MCF 10A (cell line): Measurements from ENCODE around the gene GNG7. TPM values are rescaled to one million over a fixed set of nuclear protein-coding genes. Genes with fewer than 3 reads are reported as not detected.

ENCODE experiments used
- BruUV-seq: library from RNA; stranded (reverse); fragments of 400-500 nt; replicated peaks from 2 replicates; lab custom pipeline; 2021; lab: Mats Ljungman, UMichigan
- CTCF ChIA-PET: fragments of 300-600 bp; sonication (Branson Sonifier 250); formaldehyde crosslinking; extraction: SDS; loops from one replicate; lab custom pipeline; 2021; ENCODE audit warnings: antibody characterized with exemption, inconsistent platforms; lab: Yijun Ruan, JAX
- POLR2A ChIA-PET: fragments of 300-600, 350-650 bp; sonication (Branson Sonifier 250); formaldehyde crosslinking; extraction: SDS; loops from one replicate; lab custom pipeline; 2020; ENCODE audit warnings: antibody characterized with exemption, inconsistent platforms; lab: Yijun Ruan, JAX
- DNase-seq: peaks from one replicate; pipeline ENCODE4 v3.0.0-alpha.2; 2018; ENCODE audit not compliant: unreplicated experiment
- H3K27ac Mint-ChIP-seq: one replicate; pipeline ENCODE4 v1.8.0; 2022; ENCODE audit warnings: mild to moderate bottlenecking, low read depth, mixed read lengths; ENCODE audit not compliant: unreplicated experiment
- H3K27me3 Mint-ChIP-seq: one replicate; pipeline ENCODE4 v1.8.0; 2022; ENCODE audit warnings: mixed read lengths; ENCODE audit not compliant: insufficient read depth, unreplicated experiment
- H3K36me3 Mint-ChIP-seq: one replicate; pipeline ENCODE4 v1.8.0; 2022; ENCODE audit warnings: mild to moderate bottlenecking, moderate library complexity, mixed read lengths; ENCODE audit not compliant: insufficient read depth, unreplicated experiment
- H3K4me1 Mint-ChIP-seq: one replicate; pipeline ENCODE4 v1.8.0; 2022; ENCODE audit warnings: mixed read lengths; ENCODE audit not compliant: insufficient read depth, unreplicated experiment
- H3K4me3 Mint-ChIP-seq: one replicate; pipeline ENCODE4 v1.8.0; 2022; ENCODE audit warnings: mild to moderate bottlenecking, moderate library complexity, mixed read lengths; ENCODE audit not compliant: unreplicated experiment
- H3K9me3 Mint-ChIP-seq: one replicate; pipeline ENCODE4 v1.8.0; 2022; ENCODE audit warnings: mixed read lengths; ENCODE audit not compliant: unreplicated experiment
- CTCF ChIP-seq: fragments of 200-600 bp; IDR thresholded peaks from one replicate; pipeline ENCODE4 v1.8.0; 2022; ENCODE audit warnings: antibody characterized with exemption, mild to moderate bottlenecking; ENCODE audit not compliant: unreplicated experiment
- intact Hi-C: fragments of 100-400 bp; cut with micrococcal nuclease; formaldehyde crosslinking; loops from 2 replicates; pipeline ENCODE4 v1.14.1; 2022
- total RNA-seq: library from RNA; stranded (reverse); gene quantifications from 2 replicates; pipeline ENCODE4 v1.2.3, GENCODE V29; 2022

The GNG7 gene
- total RNA-seq, 1 experiment from 2014 or later = 0.51 TPM

- ChIA-PET CTCF (interaction anchor here (0.6 to 1.1 kb wide), 3 partner anchors 15 to 258 kb away, joined by 3 to 4 read pairs (median 3); no protein-coding TSS in a partner anchor), POLR2A (interaction anchor here (0.6 to 0.8 kb wide), 2 partner anchors 407 to 563 kb away, joined by 3 read pairs; no protein-coding TSS in a partner anchor)
- no peak overlapping the region for H3K4me3 Mint-ChIP-seq
- H3K27ac Mint-ChIP-seq = no peak overlapping the region
- H3K36me3 Mint-ChIP-seq = no peaks in the 10 kb centered on the region
- no peak for TF ChIP-seq CTCF
- no TSS peak for BruUV-seq
- intact Hi-C loops = no loop called here
- DNase-seq = no peak
- H3K4me1 Mint-ChIP-seq = peaks cover 6% of the 10 kb centered on the region
- H3K27me3 Mint-ChIP-seq = no peaks in the 10 kb centered on the region
- no peaks in the 10 kb centered on the region for H3K9me3 Mint-ChIP-seq
Observed at GRCh38 chr19:2734589-2735288, 32.2 kb upstream of the GNG7 start.

GRCh38 chr19:2733930-2734588, 31.6 kb upstream of the GNG7 start:
- DNase-seq = no peak
- no peaks in the 10 kb centered on the region for H3K27me3 Mint-ChIP-seq

GRCh38 chr19:2732883-2733282, 30.4 kb upstream of the GNG7 start:
- TF ChIP-seq CTCF = no peak
- POLR2A ChIA-PET = interaction anchor here (0.6 kb wide), 1 partner anchor 10 kb away, joined by 3 read pairs; no protein-coding TSS in a partner anchor
- BruUV-seq = no TSS peak
- CTCF ChIA-PET = interaction anchor here (0.7 kb wide), 1 partner anchor 84 kb away, joined by 3 read pairs; no protein-coding TSS in a partner anchor
- intact Hi-C loops = no loop called here
- Mint-ChIP-seq H3K27ac (no peak overlapping the region), H3K4me3 (no peak overlapping the region), H3K4me1 (no peaks in the 10 kb centered on the region), H3K36me3 (peaks cover 5% of the 10 kb centered on the region), H3K9me3 (no peaks in the 10 kb centered on the region), H3K27me3 (no peaks in the 10 kb centered on the region)
- DNase-seq = no peak

More at GRCh38 chr19:2733930-2734588, 31.6 kb upstream of the GNG7 start:
- CTCF ChIA-PET = interaction anchor here (0.6 to 0.9 kb wide), 2 partner anchors 15 to 257 kb away, joined by 3 to 4 read pairs; no protein-coding TSS in a partner anchor
- H3K9me3 Mint-ChIP-seq = no peaks in the 10 kb centered on the region
- no peaks in the 10 kb centered on the region for H3K36me3 Mint-ChIP-seq
- POLR2A ChIA-PET = interaction anchor here (0.6 kb wide), 1 partner anchor 406 kb away, joined by 3 read pairs; no protein-coding TSS in a partner anchor
- no peak overlapping the region for H3K27ac Mint-ChIP-seq
- BruUV-seq = no TSS peak
- no peak overlapping the region for H3K4me3 Mint-ChIP-seq
- TF ChIP-seq CTCF = no peak
- H3K4me1 Mint-ChIP-seq = peaks cover 6% of the 10 kb centered on the region
- intact Hi-C loops = no loop called here
